Measurements from ENCODE around the gene PLPP4.

PLPP4 gene

DNA sequence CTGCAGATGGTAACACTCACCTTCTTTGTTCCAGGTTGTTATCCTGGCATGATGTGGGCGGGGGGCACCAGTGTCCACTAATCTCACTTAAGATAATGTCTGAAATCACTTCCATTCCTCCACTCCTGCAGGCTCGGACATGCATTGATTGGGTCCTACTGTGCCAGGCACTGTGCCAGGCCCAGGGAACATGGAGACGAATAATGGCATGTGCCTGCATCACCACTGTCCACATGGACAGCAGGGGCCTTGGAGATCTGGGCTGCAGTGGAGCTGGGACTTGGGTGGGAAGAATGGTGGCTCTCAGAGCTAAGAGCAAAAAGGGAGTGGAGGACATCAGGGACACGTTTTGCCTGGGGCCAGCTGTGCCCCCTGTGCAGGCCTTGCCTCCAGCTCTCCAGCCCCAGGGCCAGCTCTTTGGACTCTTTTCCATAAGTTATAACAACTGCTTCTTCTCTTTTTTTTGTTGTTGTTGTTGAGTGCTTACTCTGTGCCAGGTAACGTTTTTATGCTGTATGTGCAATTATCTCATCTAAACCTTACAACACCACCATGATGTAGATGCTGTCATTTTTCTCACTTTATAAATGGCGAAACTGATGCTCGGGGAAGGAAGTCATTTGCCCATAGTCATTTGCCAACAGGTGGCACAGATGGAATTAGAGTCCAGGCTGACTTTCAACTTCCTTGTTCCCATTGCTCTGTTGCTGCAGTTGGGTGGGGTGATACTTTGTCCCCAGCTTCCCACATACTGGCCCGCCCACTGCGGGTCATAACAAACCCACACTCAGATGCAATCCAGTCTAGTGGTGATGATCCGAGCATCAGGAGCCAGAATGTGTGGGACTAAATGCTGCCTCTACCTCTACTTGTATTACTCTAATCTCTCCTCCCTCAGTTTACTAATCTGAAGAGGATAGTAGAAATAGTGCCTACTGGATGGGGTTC lies 19.1 kb downstream of the PLPP4 start:
- Histone ChIP-seq H3K4me3 (ENCODE audit: low read depth, low read length) (no peak overlapping the region), H3K27ac (no peak overlapping the region; the same call in 1 of the 2 replicates), H3K36me3 (no peaks in the 10 kb centered on the region), H3K9me3 (ENCODE audit: severe bottlenecking) (no peaks in the 10 kb centered on the region), H3K27me3 (ENCODE audit: insufficient read depth, low read depth, severe bottlenecking) (no peaks in the 10 kb centered on the region)
- DNase-seq: no peak
- TF ChIP-seq CTCF (IDR thresholded peaks at IDR 0.05; ENCODE audit: low read depth, low read length): no peak

- DNase-seq: no peak
- H3K27me3 ChIP-seq (ENCODE audit: insufficient read depth, low read depth, severe bottlenecking): no peaks in the 10 kb centered on the region
- no peaks in the 10 kb centered on the region for H3K36me3 ChIP-seq
- no peak overlapping the region for H3K4me3 ChIP-seq (ENCODE audit: low read depth, low read length)
- H3K27ac ChIP-seq: peak overlapping the region; percentile 38
- no peak for TF ChIP-seq CTCF (IDR thresholded peaks at IDR 0.05; ENCODE audit: low read depth, low read length)
- no peaks in the 10 kb centered on the region for H3K9me3 ChIP-seq (ENCODE audit: severe bottlenecking)
Measured at GRCh38 chr10:120477021-120477742, 20.2 kb downstream of the PLPP4 start.

GRCh38 chr10:120477743-120478141 lies 20.7 kb downstream of the PLPP4 start:
- no peak for DNase-seq
- no peak overlapping the region for H3K27ac ChIP-seq
- no peaks in the 10 kb centered on the region for H3K27me3 ChIP-seq (ENCODE audit: insufficient read depth, low read depth, severe bottlenecking)
- H3K4me3 ChIP-seq (ENCODE audit: low read depth, low read length): no peak overlapping the region
- no peak for TF ChIP-seq CTCF (IDR thresholded peaks at IDR 0.05; ENCODE audit: low read depth, low read length)
- no peaks in the 10 kb centered on the region for H3K36me3 ChIP-seq
- no peaks in the 10 kb centered on the region for H3K9me3 ChIP-seq (ENCODE audit: severe bottlenecking)

DNA sequence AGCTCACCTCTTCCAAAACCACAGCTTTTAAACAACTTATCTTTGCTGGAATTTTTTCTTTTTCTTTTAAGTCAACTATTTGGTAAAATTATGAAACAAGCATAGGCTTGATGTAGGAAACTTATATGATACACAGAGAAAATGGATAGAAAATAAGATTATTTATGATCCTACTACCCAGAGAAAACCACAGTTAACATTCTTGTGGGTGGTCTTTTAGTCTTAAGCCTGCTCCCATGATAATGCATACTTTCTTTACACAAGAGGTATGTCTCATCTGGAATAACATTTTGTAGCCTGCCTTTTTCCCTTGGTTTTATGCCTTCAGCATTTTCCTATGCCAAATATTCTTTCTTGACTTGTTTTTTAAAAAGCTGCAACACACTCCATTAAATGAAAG lies 21.4 kb downstream of the PLPP4 start:
- no peak for DNase-seq
- TF ChIP-seq CTCF (IDR thresholded peaks at IDR 0.05; ENCODE audit: low read depth, low read length): no peak
- H3K9me3 ChIP-seq (ENCODE audit: severe bottlenecking): no peaks in the 10 kb centered on the region
- no peaks in the 10 kb centered on the region for H3K36me3 ChIP-seq
- no peak overlapping the region for H3K4me3 ChIP-seq (ENCODE audit: low read depth, low read length)
- H3K27me3 ChIP-seq (ENCODE audit: insufficient read depth, low read depth, severe bottlenecking): no peaks in the 10 kb centered on the region
- no peak overlapping the region for H3K27ac ChIP-seq

DNA sequence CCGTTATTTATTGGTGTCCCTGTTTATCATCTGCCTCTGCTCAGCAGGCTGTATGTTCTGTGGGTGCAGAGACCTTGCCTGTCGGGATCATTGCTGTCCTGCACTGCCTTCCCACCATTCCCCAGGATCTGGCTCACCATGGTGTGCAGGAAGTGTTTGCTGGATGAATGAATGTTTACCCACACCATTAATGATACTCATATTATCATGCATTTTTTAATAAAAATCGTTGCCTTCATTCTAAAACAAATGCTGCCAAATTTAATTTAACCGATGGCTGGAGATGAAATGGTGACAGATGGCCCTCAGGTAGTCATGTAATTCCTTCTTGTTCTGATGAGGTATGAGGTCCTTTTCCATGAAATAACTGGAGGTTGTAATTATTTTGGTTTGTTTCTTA lies 22.5 kb downstream of the PLPP4 start:
- no peak for TF ChIP-seq CTCF (IDR thresholded peaks at IDR 0.05; ENCODE audit: low read depth, low read length)
- no peak for DNase-seq
- Histone ChIP-seq H3K9me3 (ENCODE audit: severe bottlenecking) (no peaks in the 10 kb centered on the region), H3K27me3 (ENCODE audit: insufficient read depth, low read depth, severe bottlenecking) (no peaks in the 10 kb centered on the region), H3K4me3 (ENCODE audit: low read depth, low read length) (no peak overlapping the region), H3K27ac (peak overlapping the region; percentile 80), H3K36me3 (no peaks in the 10 kb centered on the region)
